OCI-LY3 (cell line): ENCODE data around the gene CLCN4.

Experiments used
- H2AFZ ChIP-seq: fragments of 200-600, 300-600 bp; shearing (Covaris generic); 2 replicates; pipeline ENCODE4 v1.6.0; 2014; ENCODE audit warnings: antibody characterized with exemption, low read depth, low read length
- H3K27ac ChIP-seq: fragments of 200-600, 300-600 bp; sonication (generic); 2 replicates; pipeline ENCODE4 v1.5.1; 2014; ENCODE audit warnings: mild to moderate bottlenecking, low read length, moderate library complexity, mixed read lengths
- H3K27me3 ChIP-seq: fragments of 200-600, 300-600 bp; sonication (generic); 2 replicates; pipeline ENCODE4 v1.6.1; 2014; ENCODE audit warnings: low read depth, low read length, mixed read lengths
- H3K36me3 ChIP-seq: fragments of 200-600, 300-600 bp; sonication (generic); replicated peaks from 2 replicates; pipeline ENCODE3; 2014; ENCODE audit warnings: low read depth, low read length, mixed read lengths
- H3K4me1 ChIP-seq: fragments of 300-600, 200-600 bp; sonication (generic); 2 replicates; pipeline ENCODE4 v1.6.1; 2014; ENCODE audit warnings: low read length, mixed read lengths
- H3K4me2 ChIP-seq: fragments of 200-600, 300-600 bp; sonication (generic); 2 replicates; pipeline ENCODE4 v1.6.1; 2014; ENCODE audit warnings: low read length, mixed read lengths
- H3K4me3 ChIP-seq: fragments of 300-600, 200-600 bp; sonication (generic); 2 replicates; pipeline ENCODE4 v1.5.1; 2014; ENCODE audit warnings: antibody characterized with exemption, mild to moderate bottlenecking, low read length, moderate library complexity
- H3K79me2 ChIP-seq: fragments of 300-600, 200-600 bp; shearing (Covaris generic); 2 replicates; pipeline ENCODE4 v1.6.1; 2014; ENCODE audit warnings: mild to moderate bottlenecking, low read length, mixed read lengths
- H3K9ac ChIP-seq: fragments of 300-600, 200-600 bp; shearing (Covaris generic); 2 replicates; pipeline ENCODE4 v1.6.0; 2014; ENCODE audit warnings: mild to moderate bottlenecking, low read length, moderate library complexity
- H3K9me3 ChIP-seq: fragments of 200-600, 300-600 bp; shearing (Covaris generic); 2 replicates; pipeline ENCODE4 v1.6.1; 2014; ENCODE audit warnings: low read length, mixed read lengths; ENCODE audit not compliant: insufficient read depth
- H4K20me1 ChIP-seq: fragments of 200-600, 300-600 bp; sonication (generic); 2 replicates; pipeline ENCODE4 v1.6.1; 2016; ENCODE audit warnings: low read length, mixed read lengths; ENCODE audit not compliant: insufficient read depth
- CTCF ChIP-seq: fragments of 200-600, 300-600 bp; sonication (generic); IDR thresholded peaks from 2 replicates; pipeline ENCODE4 v1.5.1; 2014; ENCODE audit warnings: antibody characterized with exemption, low read length, low read depth
- EZH2phosphoT487 ChIP-seq: fragments of 200-600 bp; shearing (Covaris generic); IDR thresholded peaks from 2 replicates; pipeline ENCODE4 v1.6.1; 2018; ENCODE audit warnings: antibody characterized with exemption, mixed run types, low read depth

CLCN4 gene

GRCh38 chrX:10175319-10175871 lies 18.6 kb downstream of the CLCN4 start:
- Histone ChIP-seq H3K4me1 (peaks cover 6% of the 10 kb centered on the region; the same call in 1 of the 2 replicates), H3K4me2 (no peak overlapping the region), H3K36me3 (no peaks in the 10 kb centered on the region), H3K27ac (no peak overlapping the region), H3K4me3 (no peak overlapping the region), H2AFZ (no peak overlapping the region), H3K27me3 (0 out of 2 replicates have a peak, but pooled peaks cover 10% of the 10 kb centered on the region), H3K79me2 (no peaks in the 10 kb centered on the region), H3K9ac (no peak overlapping the region), H4K20me1 (no peaks in the 10 kb centered on the region), H3K9me3 (no peaks in the 10 kb centered on the region)
- TF ChIP-seq CTCF (no peak), EZH2phosphoT487 (no peak)

- Histone ChIP-seq H4K20me1 (no peaks in the 10 kb centered on the region), H3K9me3 (no peaks in the 10 kb centered on the region), H3K27ac (no peak overlapping the region), H3K9ac (no peak overlapping the region), H3K4me3 (no peak overlapping the region), H3K27me3 (0 out of 2 replicates have a peak, but pooled peaks cover 11% of the 10 kb centered on the region), H3K36me3 (no peaks in the 10 kb centered on the region), H2AFZ (no peak overlapping the region), H3K4me2 (no peak overlapping the region), H3K4me1 (peaks cover 2% of the 10 kb centered on the region; the same call in 1 of the 2 replicates), H3K79me2 (no peaks in the 10 kb centered on the region)
- TF ChIP-seq EZH2phosphoT487 = no peak
- no peak for TF ChIP-seq CTCF
Observed at GRCh38 chrX:10176121-10177003, 19.6 kb downstream of the CLCN4 start.

GRCh38 chrX:10177004-10177396 lies 20.2 kb downstream of the CLCN4 start:
- H3K27me3 ChIP-seq = peaks cover 14% of the 10 kb centered on the region; the same call in 1 of the 2 replicates
- H3K27ac ChIP-seq = no peak overlapping the region
- H3K9ac ChIP-seq = no peak overlapping the region
- no peak overlapping the region for H2AFZ ChIP-seq
- H3K4me1 ChIP-seq = no peaks in the 10 kb centered on the region
- H3K4me3 ChIP-seq = no peak overlapping the region
- H3K4me2 ChIP-seq = no peak overlapping the region
- no peaks in the 10 kb centered on the region for H3K9me3 ChIP-seq
- H4K20me1 ChIP-seq = no peaks in the 10 kb centered on the region
- no peaks in the 10 kb centered on the region for H3K36me3 ChIP-seq
- no peaks in the 10 kb centered on the region for H3K79me2 ChIP-seq
- no peak for TF ChIP-seq EZH2phosphoT487
- TF ChIP-seq CTCF = no peak

- H3K9me3 ChIP-seq = no peaks in the 10 kb centered on the region
- no peak overlapping the region for H3K27ac ChIP-seq
- H2AFZ ChIP-seq = no peak overlapping the region
- no peaks in the 10 kb centered on the region for H3K79me2 ChIP-seq
- H3K9ac ChIP-seq = no peak overlapping the region
- H4K20me1 ChIP-seq = no peaks in the 10 kb centered on the region
- H3K4me3 ChIP-seq = no peak overlapping the region
- TF ChIP-seq EZH2phosphoT487 = no peak
- TF ChIP-seq CTCF = no peak
- H3K4me1 ChIP-seq = no peaks in the 10 kb centered on the region
- no peaks in the 10 kb centered on the region for H3K36me3 ChIP-seq
- H3K27me3 ChIP-seq = peaks cover 14% of the 10 kb centered on the region; the same call in 1 of the 2 replicates
- H3K4me2 ChIP-seq = no peak overlapping the region
Observed at GRCh38 chrX:10177601-10178000, 20.8 kb downstream of the CLCN4 start.
